Colonic mucosa (tissue), 4 donors: ENCODE data around the gene PAIP2. TPM values are rescaled to one million over a fixed set of nuclear protein-coding genes. Genes with fewer than 3 reads are reported as not detected.

Source experiments
- DNase-seq: peaks from one replicate; pipeline ENCODE4 v3.0.0-alpha.2; 2020
- H3K27ac ChIP-seq: fragments of 200-600 bp; one replicate; pipeline ENCODE4 v1.8.0; 2021
- H3K27me3 ChIP-seq: fragments of 200-600 bp; one replicate; pipeline ENCODE4 v1.8.0; 2021
- H3K36me3 ChIP-seq: fragments of 200-600 bp; one replicate; pipeline ENCODE4 v1.8.0; 2021
- H3K4me1 ChIP-seq: fragments of 200-600 bp; one replicate; pipeline ENCODE4 v1.8.0; 2021; ENCODE audit warnings: mild to moderate bottlenecking
- H3K4me3 ChIP-seq: fragments of 200-600 bp; one replicate; pipeline ENCODE4 v1.8.0; 2021
- H3K9ac ChIP-seq, 2 donors: one replicate each; pipeline ENCODE4 v1.7.0; 2013; ENCODE audit warnings: control low read depth in 2 of 2, low read depth in 2 of 2, low read length in 2 of 2
- H3K9me3 ChIP-seq: fragments of 200-600 bp; one replicate; pipeline ENCODE4 v1.8.0; 2021
- CTCF ChIP-seq: fragments of 200-600 bp; IDR thresholded peaks from one replicate; pipeline ENCODE4 v1.8.0; 2022; ENCODE audit warnings: antibody characterized with exemption, mild to moderate bottlenecking
- intact Hi-C: fragments of 100-400 bp; cut with DNase I; formaldehyde crosslinking; loops from one replicate; pipeline ENCODE4 v1.14.1; 2022
- total RNA-seq, 2 donors: library from RNA; stranded (reverse); fragmentation: NEBNext Ultra II Directional in 1 of 2; extraction: Animal tissue kit (Norgen Biotek cat#: 25700) in 1 of 2; gene quantifications; one replicate each; pipeline ENCODE4 v1.2.1, GENCODE V29; 2021
- donor health status: healthy.
- donor health status: DM: no; HTN: no; CAD: no.
- donor health status: DM: no; HTN: no; CAD: no.

The PAIP2 gene
- 10 to 100 TPM; 39.4 to 49.7 TPM for total RNA-seq

GRCh38 chr5:139341689-139342422 is at the start of gene PAIP2:
TSS of gene PAIP2 (plus strand) at chr5:139341854. CDS start at chr5:139363785, 21,931 bp downstream.
- DNase-seq, result peak; percentile 99
- Histone ChIP-seq H3K4me1 (peaks cover 10% of the 10 kb centered on the region), H3K4me3 (peak within 1 kb of the TSS; percentile 57), H3K27ac (peak within 1 kb of the TSS; percentile 84), H3K9ac (peak within 1 kb of the TSS; percentile 94 to 100), H3K9me3 (no peaks in the 10 kb centered on the region), H3K36me3 (no peaks in the 10 kb centered on the region), H3K27me3 (no peaks in the 10 kb centered on the region)
- intact Hi-C loops, result loop anchor here (5.0 kb wide), 2 partner anchors 45 to 50 kb away; no protein-coding TSS in a partner anchor
- TF ChIP-seq CTCF, result peak; percentile 60

- Histone ChIP-seq H3K9me3 (no peaks in the 10 kb centered on the region), H3K9ac (peak overlapping the region; percentile 88 to 98), H3K36me3 (no peaks in the 10 kb centered on the region), H3K27me3 (no peaks in the 10 kb centered on the region), H3K4me1 (peaks cover 13% of the 10 kb centered on the region), H3K27ac (peak overlapping the region; percentile 100), H3K4me3 (peak overlapping the region; percentile 85)
- TF ChIP-seq CTCF, result no peak
- intact Hi-C loops, result loop anchor here (10.0 kb wide), 1 partner anchor 102 kb away; the partner anchor contains the start of gene PROB1
- no peak for DNase-seq
Measured at GRCh38 chr5:139293202-139293506, 48.5 kb upstream of the PAIP2 start.

- intact Hi-C loops, result loop anchor here (10.0 kb wide), 1 partner anchor 101 kb away; the partner anchor contains the start of gene PROB1
- DNase-seq, result peak; percentile 96
- Histone ChIP-seq H3K9me3 (no peaks in the 10 kb centered on the region), H3K9ac (peak within 1 kb of the TSS; percentile 88 to 98), H3K4me1 (peaks cover 13% of the 10 kb centered on the region), H3K27me3 (no peaks in the 10 kb centered on the region), H3K36me3 (no peaks in the 10 kb centered on the region), H3K27ac (peak within 1 kb of the TSS; percentile 100), H3K4me3 (peak within 1 kb of the TSS; percentile 85)
- TF ChIP-seq CTCF, result no peak
Measured at GRCh38 chr5:139293507-139294373, 47.9 kb upstream of the PAIP2 start, which contains the start of gene MATR3. TSS of gene MATR3 (plus strand) at chr5:139293740. CDS start at chr5:139307416, 13,676 bp downstream.

- peak; percentile 90 for DNase-seq
- Histone ChIP-seq H3K9me3 (no peaks in the 10 kb centered on the region), H3K9ac (peak overlapping the region; percentile 88 to 98), H3K36me3 (no peaks in the 10 kb centered on the region), H3K4me1 (peaks cover 13% of the 10 kb centered on the region), H3K27ac (peak overlapping the region; percentile 100), H3K27me3 (no peaks in the 10 kb centered on the region), H3K4me3 (peak overlapping the region; percentile 85)
- intact Hi-C loops, result loop anchor here (5.0 to 10.0 kb wide), 2 partner anchors 48 to 100 kb away; partner anchors contain the start of genes PAIP2 and PROB1
- no peak for TF ChIP-seq CTCF
Measured at GRCh38 chr5:139294374-139295165, 47.1 kb upstream of the PAIP2 start.
